Measurements from ENCODE around the gene MIPOL1.

DNA sequence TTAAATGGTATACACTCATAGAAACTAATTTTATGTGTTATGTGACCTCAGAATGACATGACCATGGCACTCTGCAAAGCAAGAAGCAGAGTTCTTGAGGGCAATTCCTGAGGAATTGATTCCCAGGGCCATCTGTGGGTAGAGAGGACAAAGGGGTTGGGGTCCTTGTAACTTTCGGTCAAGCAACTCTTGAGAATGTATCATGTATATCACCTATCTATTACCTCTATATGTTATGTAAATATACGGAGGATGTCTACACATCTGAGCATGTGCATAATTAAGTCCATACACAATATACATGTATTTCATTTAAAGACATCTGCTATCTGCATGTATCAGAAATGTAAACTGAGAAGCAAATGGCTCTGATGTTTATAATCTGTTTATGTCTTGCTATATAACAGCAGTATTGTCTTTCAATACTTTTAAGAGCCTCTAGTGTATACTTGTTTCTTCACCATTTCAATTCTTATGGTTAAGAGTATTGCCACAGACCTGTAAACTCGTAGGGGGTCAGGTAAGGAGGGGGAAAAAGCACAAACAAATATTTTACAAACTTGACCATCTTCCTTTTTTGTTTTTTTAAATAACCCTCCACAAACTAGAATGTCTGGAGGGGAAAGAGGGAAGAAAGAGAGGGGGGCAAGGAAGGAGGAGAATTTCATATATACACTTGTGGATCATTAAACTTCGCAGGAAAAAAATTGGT, 392.8 kb downstream of the MIPOL1 start:
- TF ChIP-seq POLR2A (IDR thresholded peaks at IDR 0.05; ENCODE audit: low read depth, low read length) = no peak
- TF ChIP-seq POLR2AphosphoS5 (IDR thresholded peaks at IDR 0.05; ENCODE audit: low read depth, low read length) = no peak
